Upper lobe of left lung (tissue), 4 donors: ENCODE measurements around the gene GAL.

Source experiments
- EP300 ChIP-seq, 4 donors: sonication (generic); formaldehyde crosslinking; IDR thresholded peaks; one replicate each; pipeline ENCODE4 v1.5.1; 2017; ENCODE audit warnings: antibody characterized with exemption in 4 of 4, control low read depth in 2 of 4
- POLR2A ChIP-seq, 4 donors: fragments of 450-650 bp; IDR thresholded peaks; one replicate each; pipeline ENCODE4 v1.5.1; 2016 to 2017; ENCODE audit warnings: antibody characterized with exemption in 4 of 4, mild to moderate bottlenecking in 2 of 4
- POLR2AphosphoS5 ChIP-seq, 2 donors: sonication (generic); formaldehyde crosslinking; IDR thresholded peaks; one replicate each; pipeline ENCODE4 v1.5.1; 2017; ENCODE audit warnings: antibody characterized with exemption in 2 of 2
- TF ChIP-seq, protein P1 (sequence below), 6 experiments: fragments of 450-650 bp in 4 of 6; fragments of 200-600 bp in 2 of 6; sonication (generic) in 2 of 6; IDR thresholded peaks; one replicate each; pipeline ENCODE4 v1.5.1; 2016 to 2019; ENCODE audit warnings: antibody characterized with exemption in 6 of 6

DNA sequence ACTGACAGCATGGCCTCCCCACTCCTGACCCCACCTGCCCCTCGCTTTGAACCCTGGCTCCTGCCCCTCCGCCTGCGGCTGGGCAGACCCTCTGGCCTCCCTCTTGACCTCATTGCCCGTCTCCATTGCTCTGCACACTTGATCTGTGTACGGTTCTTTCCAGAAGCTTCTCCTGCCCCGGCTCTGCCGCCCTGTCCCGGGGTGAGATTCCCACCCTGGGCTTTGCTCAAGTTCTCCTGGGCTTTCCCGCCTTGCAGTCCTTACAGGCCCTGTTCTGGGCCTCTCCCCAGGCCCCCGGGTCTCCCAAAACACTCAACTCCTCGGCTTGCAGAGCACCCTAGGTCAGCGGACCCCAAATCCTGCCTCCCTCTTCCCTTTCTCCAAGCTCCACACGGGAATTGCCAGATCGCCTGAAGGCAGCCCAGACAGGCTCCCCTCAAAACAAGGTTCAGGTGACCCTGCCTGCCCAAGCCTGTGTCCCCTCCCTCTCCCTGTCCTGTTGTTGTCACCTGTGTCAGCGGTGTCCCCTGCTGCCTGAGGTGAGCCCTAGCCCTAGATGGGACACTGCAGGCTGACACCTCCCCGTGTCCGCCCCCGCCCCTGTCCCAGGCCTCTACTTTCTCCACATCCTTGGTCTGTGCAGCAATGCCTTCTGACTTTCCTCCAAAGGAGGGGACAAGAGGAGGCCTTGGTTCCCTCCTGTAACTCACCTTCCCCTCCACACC lies 1.5 kb downstream of the GAL start:
- TF ChIP-seq, protein P1, sequence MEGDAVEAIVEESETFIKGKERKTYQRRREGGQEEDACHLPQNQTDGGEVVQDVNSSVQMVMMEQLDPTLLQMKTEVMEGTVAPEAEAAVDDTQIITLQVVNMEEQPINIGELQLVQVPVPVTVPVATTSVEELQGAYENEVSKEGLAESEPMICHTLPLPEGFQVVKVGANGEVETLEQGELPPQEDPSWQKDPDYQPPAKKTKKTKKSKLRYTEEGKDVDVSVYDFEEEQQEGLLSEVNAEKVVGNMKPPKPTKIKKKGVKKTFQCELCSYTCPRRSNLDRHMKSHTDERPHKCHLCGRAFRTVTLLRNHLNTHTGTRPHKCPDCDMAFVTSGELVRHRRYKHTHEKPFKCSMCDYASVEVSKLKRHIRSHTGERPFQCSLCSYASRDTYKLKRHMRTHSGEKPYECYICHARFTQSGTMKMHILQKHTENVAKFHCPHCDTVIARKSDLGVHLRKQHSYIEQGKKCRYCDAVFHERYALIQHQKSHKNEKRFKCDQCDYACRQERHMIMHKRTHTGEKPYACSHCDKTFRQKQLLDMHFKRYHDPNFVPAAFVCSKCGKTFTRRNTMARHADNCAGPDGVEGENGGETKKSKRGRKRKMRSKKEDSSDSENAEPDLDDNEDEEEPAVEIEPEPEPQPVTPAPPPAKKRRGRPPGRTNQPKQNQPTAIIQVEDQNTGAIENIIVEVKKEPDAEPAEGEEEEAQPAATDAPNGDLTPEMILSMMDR (IDR thresholded peaks at IDR 0.05): no peak
- TF ChIP-seq POLR2AphosphoS5 (IDR thresholded peaks at IDR 0.05) (no peak), POLR2A (IDR thresholded peaks at IDR 0.05) (no peak), EP300 (IDR thresholded peaks at IDR 0.05) (no peak)
